HepG2 (cell line): ENCODE results near the gene KRTAP1-5. TPM values are rescaled to one million over a fixed set of nuclear protein-coding genes. Genes with fewer than 3 reads are reported as not detected.

Experiments
- ARID5B ChIP-seq: IDR thresholded peaks from 2 replicates; pipeline ENCODE4 v1.4.0; 2020; ENCODE audit warnings: mild to moderate bottlenecking, missing genetic modification reagents
- ARNT2 ChIP-seq: sonication (generic); formaldehyde crosslinking; IDR thresholded peaks from 2 replicates; pipeline ENCODE4 v1.8.0; 2022; ENCODE audit warnings: mild to moderate bottlenecking, low read depth, missing genetic modification reagents, moderate library complexity
- ATF1 ChIP-seq: IDR thresholded peaks from 2 replicates; pipeline ENCODE4 v1.6.1; 2016; ENCODE audit warnings: mild to moderate bottlenecking, control low read depth
- CBX2 ChIP-seq, 2 experiments: fragments of 200-600 bp in 1 of 2; sonication (generic); formaldehyde crosslinking in 1 of 2; IDR thresholded peaks; 2 replicates each; pipeline versions ENCODE4 v1.7.0 to v1.8.1; 2018 to 2022; ENCODE audit warnings: low read depth in 2 of 2, low read length in 1 of 2, mild to moderate bottlenecking in 1 of 2, missing genetic modification reagents in 1 of 2
- CENPT ChIP-seq: sonication (generic); formaldehyde crosslinking; IDR thresholded peaks from 2 replicates; pipeline ENCODE4 v1.8.0; 2022; ENCODE audit warnings: low read depth, mild to moderate bottlenecking, moderate library complexity, missing genetic modification reagents
- DMAP1 ChIP-seq: IDR thresholded peaks from 2 replicates; pipeline ENCODE4 v1.6.1; 2016
- FOXA3 ChIP-seq: IDR thresholded peaks from 2 replicates; pipeline ENCODE4 v1.6.1; 2016; ENCODE audit warnings: missing genetic modification reagents, missing compliant biosample characterization
- HMGXB4 ChIP-seq, 2 experiments: sonication (generic) in 1 of 2; formaldehyde crosslinking in 1 of 2; IDR thresholded peaks; 2 replicates each; pipeline versions ENCODE4 v1.4.0 to v1.6.1; 2018 to 2020; ENCODE audit warnings: missing genetic modification reagents in 2 of 2, borderline replicate concordance in 1 of 2, low read depth in 1 of 2, mild to moderate bottlenecking in 1 of 2, missing biosample characterization in 1 of 2
- IKZF1 ChIP-seq: fragments of 450-650 bp; IDR thresholded peaks from 2 replicates; pipeline ENCODE4 v1.7.1; 2016
- MZF1 ChIP-seq: sonication (generic); formaldehyde crosslinking; IDR thresholded peaks from 2 replicates; pipeline ENCODE4 v1.8.1; 2023; ENCODE audit warnings: mild to moderate bottlenecking, missing genetic modification reagents, borderline replicate concordance
- NCOA1 ChIP-seq: sonication (generic); formaldehyde crosslinking; IDR thresholded peaks from 2 replicates; pipeline ENCODE4 v1.9.0; 2021; ENCODE audit warnings: missing genetic modification reagents
- NONO ChIP-seq, 2 experiments: fragments of 450-650 bp in 1 of 2; sonication (generic) in 1 of 2; formaldehyde crosslinking in 1 of 2; IDR thresholded peaks in 1 of 2; conservative IDR thresholded peaks in 1 of 2; 2 replicates each; pipeline versions ENCODE4 v1.6.1 to v1.8.0; 2017 to 2022; ENCODE audit warnings: mild to moderate bottlenecking in 1 of 2, missing genetic modification reagents in 1 of 2, moderate library complexity in 1 of 2
- PITX1 ChIP-seq: sonication (generic); formaldehyde crosslinking; IDR thresholded peaks from 2 replicates; pipeline ENCODE4 v1.5.1; 2020; ENCODE audit warnings: mild to moderate bottlenecking, missing genetic modification reagents
- POLR2AphosphoS2 ChIP-seq: IDR thresholded peaks from 2 replicates; pipeline ENCODE4 v1.6.1; 2011; ENCODE audit warnings: low read depth, low read length, improper control_type of control experiment
- SIN3B ChIP-seq: fragments of 150-350 bp; IDR thresholded peaks from 2 replicates; pipeline ENCODE4 v1.6.1; 2014; ENCODE audit warnings: low read length
- TBX3 ChIP-seq: fragments of 450-650 bp; IDR thresholded peaks from 2 replicates; pipeline ENCODE4 v1.6.1; 2017; ENCODE audit warnings: antibody characterized with exemption, mild to moderate bottlenecking, inconsistent platforms, borderline replicate concordance
- ZBTB42 ChIP-seq: sonication (generic); formaldehyde crosslinking; IDR thresholded peaks from 2 replicates; pipeline ENCODE4 v1.5.0; 2020; ENCODE audit warnings: mild to moderate bottlenecking, missing genetic modification reagents
- ZC3H13 ChIP-seq: sonication (generic); formaldehyde crosslinking; IDR thresholded peaks from 2 replicates; pipeline ENCODE4 v1.8.1; 2023; ENCODE audit warnings: mild to moderate bottlenecking, missing genetic modification reagents, moderate library complexity
- ZNF282 ChIP-seq: fragments of 450-650 bp; IDR thresholded peaks from 2 replicates; pipeline ENCODE4 v1.6.1; 2018; ENCODE audit not compliant: partially characterized antibody
- ZNF549 ChIP-seq: sonication (generic); formaldehyde crosslinking; IDR thresholded peaks from 2 replicates; pipeline ENCODE4 v1.5.0; 2020; ENCODE audit warnings: missing genetic modification reagents
- ZNF879 ChIP-seq: sonication (generic); formaldehyde crosslinking; IDR thresholded peaks from 2 replicates; pipeline ENCODE4 v1.8.1; 2023; ENCODE audit warnings: missing genetic modification reagents
- ZSCAN12 ChIP-seq: sonication (generic); formaldehyde crosslinking; IDR thresholded peaks from 2 replicates; pipeline ENCODE4 v1.9.0; 2021; ENCODE audit warnings: mild to moderate bottlenecking, missing genetic modification reagents
- ZZZ3 ChIP-seq: sonication (generic); formaldehyde crosslinking; IDR thresholded peaks from 2 replicates; pipeline ENCODE4 v1.4.0; 2020; ENCODE audit warnings: missing genetic modification reagents, mild to moderate bottlenecking, borderline replicate concordance
- polyA plus RNA-seq, 8 experiments: library from polyadenylated mRNA; depleted of rRNA in 3 of 8; stranded (reverse) in 7 of 8; unstranded in 1 of 8; fragments of >200 nt; fragmentation: Illumina TruSeq in 4 of 8; extraction: Trizol in 4 of 8; gene quantifications; 2 replicates each; pipeline versions ENCODE4 v1.2.1 to v1.2.3, GENCODE V29; 2011 to 2016; ENCODE audit warnings: low read depth in 4 of 8, missing spikeins in 1 of 8, mixed read lengths in 1 of 8; ENCODE audit not compliant: insufficient read depth in 1 of 8
- total RNA-seq, 5 experiments: library from RNA; depleted of rRNA; stranded (reverse); fragments of >200 nt; fragmentation: Illumina TruSeq; extraction: Trizol; gene quantifications; 2 replicates each; pipeline ENCODE4 v1.2.3, GENCODE V29; 2016; ENCODE audit warnings: low read depth in 1 of 5
- TF ChIP-seq, protein P1 (sequence below): sonication (generic); formaldehyde crosslinking; conservative IDR thresholded peaks from 2 replicates; pipeline ENCODE4 v1.4.0; 2020; ENCODE audit warnings: missing genetic modification reagents

Gene KRTAP1-5
- total and polyA plus RNA-seq, 2 of the 13 experiments (the other 11 are each of a cell fraction or from before 2014, with no cell fraction given) = 0.09 TPM; not detected in 1

DNA sequence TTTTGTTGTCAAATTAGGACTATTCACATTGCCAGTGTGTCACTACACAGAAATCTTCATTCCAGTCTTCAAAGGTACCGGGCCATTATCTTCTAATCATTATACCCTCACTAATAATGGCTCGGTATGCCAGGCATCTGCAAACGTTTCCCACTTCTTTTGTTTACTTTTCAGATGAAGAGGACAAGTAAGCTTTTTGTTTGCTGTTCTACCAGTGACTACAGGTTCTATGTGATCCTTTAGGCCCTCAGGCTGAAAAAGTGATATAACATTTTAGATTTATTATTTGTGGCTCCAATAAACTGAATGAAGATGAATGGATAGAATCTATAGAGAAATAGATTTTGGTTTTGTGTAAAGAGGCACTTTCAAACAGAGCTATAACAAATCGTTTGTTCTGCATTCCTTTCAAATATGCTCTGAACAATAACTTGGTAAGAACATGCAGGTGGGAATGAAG is 17.7 kb downstream of the KRTAP1-5 start (continued):
- TF ChIP-seq, protein P1, sequence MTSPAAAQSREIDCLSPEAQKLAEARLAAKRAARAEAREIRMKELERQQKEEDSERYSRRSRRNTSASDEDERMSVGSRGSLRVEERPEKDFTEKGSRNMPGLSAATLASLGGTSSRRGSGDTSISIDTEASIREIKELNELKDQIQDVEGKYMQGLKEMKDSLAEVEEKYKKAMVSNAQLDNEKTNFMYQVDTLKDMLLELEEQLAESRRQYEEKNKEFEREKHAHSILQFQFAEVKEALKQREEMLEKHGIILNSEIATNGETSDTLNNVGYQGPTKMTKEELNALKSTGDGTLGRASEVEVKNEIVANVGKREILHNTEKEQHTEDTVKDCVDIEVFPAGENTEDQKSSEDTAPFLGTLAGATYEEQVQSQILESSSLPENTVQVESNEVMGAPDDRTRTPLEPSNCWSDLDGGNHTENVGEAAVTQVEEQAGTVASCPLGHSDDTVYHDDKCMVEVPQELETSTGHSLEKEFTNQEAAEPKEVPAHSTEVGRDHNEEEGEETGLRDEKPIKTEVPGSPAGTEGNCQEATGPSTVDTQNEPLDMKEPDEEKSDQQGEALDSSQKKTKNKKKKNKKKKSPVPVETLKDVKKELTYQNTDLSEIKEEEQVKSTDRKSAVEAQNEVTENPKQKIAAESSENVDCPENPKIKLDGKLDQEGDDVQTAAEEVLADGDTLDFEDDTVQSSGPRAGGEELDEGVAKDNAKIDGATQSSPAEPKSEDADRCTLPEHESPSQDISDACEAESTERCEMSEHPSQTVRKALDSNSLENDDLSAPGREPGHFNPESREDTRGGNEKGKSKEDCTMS = no peak
- TF ChIP-seq ZSCAN12 (CRISPR knock-in tag) (no peak), HMGXB4 (CRISPR knock-in tag; IDR thresholded peaks at IDR 0.05; ENCODE audit: borderline replicate concordance in 1 of 2, low read depth in 1 of 2) (no peak; a peak in 1 of 4 replicates), PITX1 (CRISPR knock-in tag) (peak; percentile 80; the same call in 1 of the 2 replicates), ARID5B (CRISPR knock-in tag) (peak; percentile 98), ZZZ3 (CRISPR knock-in tag) (no peak), ATF1 (CRISPR knock-in tag) (peak; percentile 69; the same call in 1 of the 2 replicates), DMAP1 (CRISPR knock-in tag) (peak; percentile 50; the same call in 1 of the 2 replicates), ZNF282 (no peak), IKZF1 (no peak), ZNF549 (CRISPR knock-in tag) (no peak), ARNT2 (no peak), ZBTB42 (CRISPR knock-in tag) (no peak), CBX2 (IDR thresholded peaks at IDR 0.05; ENCODE audit: low read depth, low read length) (no peak), CBX2 (CRISPR knock-in tag; IDR thresholded peaks at IDR 0.05; ENCODE audit: low read depth) (no peak), FOXA3 (CRISPR knock-in tag) (peak; percentile 94), TBX3 (peak; percentile 99), MZF1 (CRISPR knock-in tag) (no peak), ZNF879 (CRISPR knock-in tag) (no peak), CENPT (CRISPR knock-in tag) (no peak), NONO (IDR thresholded peaks at IDR 0.05) (no peak), NONO (CRISPR knock-in tag; conservative IDR thresholded peaks at IDR 0.05) (0 out of 2 replicates have a peak, but pooled peaks have one; percentile 12), NCOA1 (CRISPR knock-in tag) (no peak), POLR2AphosphoS2 (no peak), SIN3B (0 out of 2 replicates have a peak, but pooled peaks have one; percentile 43), ZC3H13 (CRISPR knock-in tag) (no peak)
